ENCODE data around the gene TEN1. TPM values are rescaled to one million over a fixed set of nuclear protein-coding genes. Genes with fewer than 3 reads are reported as not detected.
A peak's percentile ranks its signal among the peaks of the same experiment; 100 is the strongest.

Gene TEN1
- total and polyA plus RNA-seq, 2 of the 13 experiments (the other 11 are each of a cell fraction or from before 2014, with no cell fraction given) = 18.0 to 21.3 TPM

DNA sequence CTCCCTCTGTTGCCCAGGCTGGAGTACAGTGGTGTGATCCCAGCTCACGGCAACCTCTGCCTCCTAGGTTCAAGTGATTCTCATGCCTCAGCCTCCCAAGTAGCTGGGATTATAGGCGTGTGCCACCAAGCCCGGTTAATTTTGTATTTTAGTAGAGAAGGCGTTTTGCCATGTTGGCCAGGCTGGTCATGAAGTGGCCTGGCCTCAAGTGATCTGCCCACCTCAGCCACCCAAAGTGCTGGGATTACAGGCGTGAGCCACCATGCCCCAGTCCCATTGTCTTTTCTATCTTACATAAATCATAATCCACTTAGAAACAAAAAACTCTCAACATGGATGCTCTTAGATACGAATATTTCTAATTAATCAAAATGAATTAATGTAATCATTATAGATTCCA lies 3.9 kb upstream of the TEN1 start (continued):
- TF ChIP-seq, protein P1, sequence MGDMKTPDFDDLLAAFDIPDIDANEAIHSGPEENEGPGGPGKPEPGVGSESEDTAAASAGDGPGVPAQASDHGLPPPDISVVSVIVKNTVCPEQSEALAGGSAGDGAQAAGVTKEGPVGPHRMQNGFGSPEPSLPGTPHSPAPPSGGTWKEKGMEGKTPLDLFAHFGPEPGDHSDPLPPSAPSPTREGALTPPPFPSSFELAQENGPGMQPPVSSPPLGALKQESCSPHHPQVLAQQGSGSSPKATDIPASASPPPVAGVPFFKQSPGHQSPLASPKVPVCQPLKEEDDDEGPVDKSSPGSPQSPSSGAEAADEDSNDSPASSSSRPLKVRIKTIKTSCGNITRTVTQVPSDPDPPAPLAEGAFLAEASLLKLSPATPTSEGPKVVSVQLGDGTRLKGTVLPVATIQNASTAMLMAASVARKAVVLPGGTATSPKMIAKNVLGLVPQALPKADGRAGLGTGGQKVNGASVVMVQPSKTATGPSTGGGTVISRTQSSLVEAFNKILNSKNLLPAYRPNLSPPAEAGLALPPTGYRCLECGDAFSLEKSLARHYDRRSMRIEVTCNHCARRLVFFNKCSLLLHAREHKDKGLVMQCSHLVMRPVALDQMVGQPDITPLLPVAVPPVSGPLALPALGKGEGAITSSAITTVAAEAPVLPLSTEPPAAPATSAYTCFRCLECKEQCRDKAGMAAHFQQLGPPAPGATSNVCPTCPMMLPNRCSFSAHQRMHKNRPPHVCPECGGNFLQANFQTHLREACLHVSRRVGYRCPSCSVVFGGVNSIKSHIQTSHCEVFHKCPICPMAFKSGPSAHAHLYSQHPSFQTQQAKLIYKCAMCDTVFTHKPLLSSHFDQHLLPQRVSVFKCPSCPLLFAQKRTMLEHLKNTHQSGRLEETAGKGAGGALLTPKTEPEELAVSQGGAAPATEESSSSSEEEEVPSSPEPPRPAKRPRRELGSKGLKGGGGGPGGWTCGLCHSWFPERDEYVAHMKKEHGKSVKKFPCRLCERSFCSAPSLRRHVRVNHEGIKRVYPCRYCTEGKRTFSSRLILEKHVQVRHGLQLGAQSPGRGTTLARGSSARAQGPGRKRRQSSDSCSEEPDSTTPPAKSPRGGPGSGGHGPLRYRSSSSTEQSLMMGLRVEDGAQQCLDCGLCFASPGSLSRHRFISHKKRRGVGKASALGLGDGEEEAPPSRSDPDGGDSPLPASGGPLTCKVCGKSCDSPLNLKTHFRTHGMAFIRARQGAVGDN (CRISPR knock-in tag; IDR thresholded peaks at IDR 0.05) = peak; percentile 25; the same call in 1 of the 2 replicates
- TF ChIP-seq ZNF501 (CRISPR knock-in tag; IDR thresholded peaks at IDR 0.05) = peak; percentile 71

GRCh38 chr17:75975757-75976174 lies 3.3 kb upstream of the TEN1 start:
- H3K9me3 ChIP-seq (ENCODE audit: low read length) = no peaks in the 10 kb centered on the region
- no peak for FAIRE-seq
- WGBS (ENCODE audit: low lambda C conversion rate) = 3% methylated on average over 5 of the region's 5 CpGs
- H3K9ac ChIP-seq (ENCODE audit: insufficient read depth, low read depth, low read length) = peak overlapping the region; percentile 91
- H3K27me3 ChIP-seq (ENCODE audit: control insufficient read depth in 1 of 2, insufficient read depth in 2 of 2, low read length in 2 of 2) = no peaks in the 10 kb centered on the region; a peak in 1 of 5 replicates
- no peak for DNase-seq (ENCODE audit: low spot score)
- H2AFZ ChIP-seq (ENCODE audit: low read length) = no peak overlapping the region
- peaks cover 80% of the 10 kb centered on the region for H3K4me1 ChIP-seq (ENCODE audit: insufficient read depth, low read length)
- peak overlapping the region; percentile 99 for H3K27ac ChIP-seq (ENCODE audit: extremely low read length, insufficient read depth, low read length)
- in situ Hi-C loops (cut with HindIII; ENCODE audit: extremely low pct_ligation_motif_present, low pct_unique_long_range_greater_than_20kb) (no loop called here), intact Hi-C loops (cut with micrococcal nuclease; ENCODE audit: unreplicated experiment) (no loop called here)
- CTCF ChIA-PET (ENCODE audit: low intra/inter-chr PET ratio, low total read pairs) = no interaction called here
- peak overlapping the region; percentile 87 for H3K4me2 ChIP-seq (ENCODE audit: low read depth, low read length)
- no peak for ATAC-seq
- peak overlapping the region; percentile 74 to 98 (median 93) for H3K4me3 ChIP-seq (replicated peaks in 1 of 3; ENCODE audit: insufficient read depth in 1 of 3, low read depth in 2 of 3, low read length in 3 of 3)
- POLR2A ChIA-PET = interaction anchor here (0.6 to 11.5 kb wide), 10 partner anchors 15 to 196 kb away, joined by 3 to 481 read pairs (median 8); partner anchors contain the start of genes CDK3, FBF1, MRPL38 and TRIM65
- no TSS peak for BruUV-seq (replicated peaks)
- H4K20me1 ChIP-seq (ENCODE audit: insufficient read depth, low read length) = peaks cover 4% of the 10 kb centered on the region; the same call in 1 of the 2 replicates
- peaks cover 68% of the 10 kb centered on the region for H3K79me2 ChIP-seq (ENCODE audit: insufficient read depth, low read length)
- H3K36me3 ChIP-seq (replicated peaks in 1 of 2; ENCODE audit: control insufficient read depth in 1 of 2, insufficient read depth in 2 of 2, low read length in 2 of 2) = peaks cover 4 to 30% of the 10 kb centered on the region in 2 experiments
- TF ChIP-seq U2AF2 (IDR thresholded peaks at IDR 0.05; ENCODE audit: low read depth, low read length) (no peak), TBL1XR1 (IDR thresholded peaks at IDR 0.05; ENCODE audit: borderline replicate concordance, low read length, partially characterized antibody) (peak; percentile 80), KAT2B (IDR thresholded peaks at IDR 0.05; ENCODE audit: borderline replicate concordance, low read depth, low read length) (peak; percentile 82), SIN3A (IDR thresholded peaks at IDR 0.05; ENCODE audit: borderline replicate concordance, low read depth, low read length) (0 out of 2 replicates have a peak, but pooled peaks have one; percentile 3), ZNF629 (CRISPR knock-in tag; conservative IDR thresholded peaks at IDR 0.05) (no peak), XRCC5 (optimal IDR thresholded peaks at IDR 0.05; ENCODE audit: low read length) (no peak), GPN1 (CRISPR knock-in tag; IDR thresholded peaks at IDR 0.05; ENCODE audit: borderline replicate concordance) (no peak), KLF11 (CRISPR knock-in tag; IDR thresholded peaks at IDR 0.05) (0 out of 2 replicates have a peak, but pooled peaks have one; percentile 18), ZNF569 (CRISPR knock-in tag; IDR thresholded peaks at IDR 0.05; ENCODE audit: borderline replicate concordance) (peak; percentile 45; the same call in 1 of the 2 replicates), THAP11 (CRISPR knock-in tag; IDR thresholded peaks at IDR 0.05) (no peak), KLF16 (CRISPR knock-in tag; IDR thresholded peaks at IDR 0.05) (peak in 1 of 2 experiments; percentile 51; a peak in 1 of 4 replicates), TBX3 (IDR thresholded peaks at IDR 0.05; ENCODE audit: borderline replicate concordance) (0 out of 2 replicates have a peak, but pooled peaks have one; percentile 25), ZBTB3 (CRISPR knock-in tag; IDR thresholded peaks at IDR 0.05; ENCODE audit: borderline replicate concordance, low read depth) (0 out of 2 replicates have a peak, but pooled peaks have one; percentile 23), ESRRA (CRISPR knock-in tag; IDR thresholded peaks at IDR 0.05; ENCODE audit: low read depth) (0 out of 2 replicates have a peak, but pooled peaks have one; percentile 12)
- TF ChIP-seq, protein P2, sequence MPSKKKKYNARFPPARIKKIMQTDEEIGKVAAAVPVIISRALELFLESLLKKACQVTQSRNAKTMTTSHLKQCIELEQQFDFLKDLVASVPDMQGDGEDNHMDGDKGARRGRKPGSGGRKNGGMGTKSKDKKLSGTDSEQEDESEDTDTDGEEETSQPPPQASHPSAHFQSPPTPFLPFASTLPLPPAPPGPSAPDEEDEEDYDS (CRISPR knock-in tag; IDR thresholded peaks at IDR 0.05) = peak; percentile 5

All from HepG2 (cell line).